Gastroesophageal sphincter (tissue), 4 donors: ENCODE results near the gene RAD51B. TPM values are rescaled to one million over a fixed set of nuclear protein-coding genes. Genes with fewer than 3 reads are reported as not detected.
"Not testable (repeated sequence)": the region's sequence is repeated elsewhere in the genome, so short reads cannot be mapped to it uniquely, and the experiment has no call there.

Experiments used
- ATAC-seq: fragments of 150-250 bp; one replicate; pipeline ENCODE4 v1.9.1; 2016; ENCODE audit warnings: mild to moderate bottlenecking, moderate library complexity
- H3K27ac ChIP-seq, 4 donors: fragments of 200-600 bp; sonication (generic) in 3 of 4; 1 replicate in 3 of 4; 2 replicates in 1 of 4; pipeline ENCODE4 v1.5.1; 2016 to 2019
- H3K27me3 ChIP-seq: fragments of 200-600 bp; sonication (generic); one replicate; pipeline ENCODE4 v1.5.1; 2019
- H3K36me3 ChIP-seq, 2 donors: fragments of 200-600 bp; sonication (generic); one replicate each; pipeline ENCODE4 v1.5.1; 2019; ENCODE audit warnings: control low read depth in 1 of 2
- H3K4me1 ChIP-seq, 3 donors: fragments of 200-600 bp; sonication (generic); 1 replicate in 2 of 3; 2 replicates in 1 of 3; pipeline ENCODE4 v1.5.1; 2016 to 2019; ENCODE audit warnings: control low read depth in 2 of 3
- H3K4me3 ChIP-seq, 2 donors: fragments of 200-600 bp; sonication (generic); one replicate each; pipeline ENCODE4 v1.5.1; 2019; ENCODE audit warnings: mild to moderate bottlenecking in 1 of 2, moderate library complexity in 1 of 2
- H3K9me3 ChIP-seq, 3 donors: fragments of 200-600 bp; sonication (generic); one replicate each; pipeline ENCODE4 v1.5.1; 2017 to 2019; ENCODE audit warnings: control low read depth in 2 of 3
- EP300 ChIP-seq: sonication (generic); formaldehyde crosslinking; IDR thresholded peaks from one replicate; pipeline ENCODE4 v1.6.1; 2017; ENCODE audit warnings: antibody characterized with exemption, mild to moderate bottlenecking
- POLR2A ChIP-seq, 2 donors: fragments of 450-650 bp; IDR thresholded peaks; one replicate each; pipeline ENCODE4 v1.6.1; 2017; ENCODE audit warnings: antibody characterized with exemption in 2 of 2, mild to moderate bottlenecking in 2 of 2, moderate library complexity in 1 of 2
- POLR2AphosphoS5 ChIP-seq: sonication (generic); formaldehyde crosslinking; IDR thresholded peaks from one replicate; pipeline ENCODE4 v1.6.1; 2017; ENCODE audit warnings: antibody characterized with exemption
- WGBS, 2 donors: methylation state at CpG; one replicate each; pipeline ENCODE4 v1.1.5; 2018; ENCODE audit warnings: low coverage in 1 of 2; 5-methylcytosine and 5-hydroxymethylcytosine counted together
- total RNA-seq, 4 donors: library from RNA; depleted of rRNA; stranded (reverse); fragments of >200 nt; gene quantifications; one replicate each; pipeline ENCODE4 v1.1.0, GENCODE V29; 2016
- TF ChIP-seq, protein P1 (sequence below), 4 experiments: fragments of 200-600 bp in 2 of 4; fragments of 450-650 bp in 2 of 4; sonication (generic) in 1 of 4; IDR thresholded peaks; one replicate each; pipeline ENCODE4 v1.5.1; 2017 to 2019; ENCODE audit warnings: antibody characterized with exemption in 4 of 4, mild to moderate bottlenecking in 2 of 4, moderate library complexity in 2 of 4

RAD51B gene
- total RNA-seq, 4 donors from 2014 or later = 5.1 to 7.0 (median 6.0) TPM

DNA sequence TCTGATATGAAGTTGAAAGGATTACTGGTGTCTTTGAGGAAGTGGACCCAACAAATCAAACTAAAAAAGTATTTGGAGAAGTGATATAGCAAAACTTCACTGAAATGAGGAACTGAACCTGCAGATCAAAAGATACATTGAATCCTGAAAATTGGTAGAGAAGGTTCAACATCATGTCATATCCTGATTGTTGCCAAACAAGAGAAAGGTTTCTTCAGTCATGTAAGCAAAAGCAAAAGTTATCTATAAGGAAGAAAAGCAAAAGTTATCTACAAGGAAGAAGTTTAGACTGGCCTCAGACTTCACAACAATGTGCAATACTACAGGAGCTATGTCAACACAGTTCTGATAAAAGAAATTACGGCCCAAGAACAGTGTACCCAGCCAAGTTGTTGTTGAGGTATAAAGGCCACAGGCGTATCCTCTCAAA is 142.7 kb downstream of the RAD51B start:
- H3K36me3 ChIP-seq = no peaks in the 10 kb centered on the region
- H3K9me3 ChIP-seq = no peaks in the 10 kb centered on the region
- peak overlapping the region in 2 of 4 donors; percentile 0 to 28 for H3K27ac ChIP-seq
- no peak overlapping the region for H3K4me3 ChIP-seq
- ATAC-seq = no peak
- 48% methylated on average over 2 of the region's 2 CpGs; no CpG with 5 or more reads in 1 of the 2 donors for WGBS, 2 donors
- peaks cover 0 to 31% (median 0%) of the 10 kb centered on the region in 3 donors for H3K4me1 ChIP-seq
- TF ChIP-seq, protein P1, sequence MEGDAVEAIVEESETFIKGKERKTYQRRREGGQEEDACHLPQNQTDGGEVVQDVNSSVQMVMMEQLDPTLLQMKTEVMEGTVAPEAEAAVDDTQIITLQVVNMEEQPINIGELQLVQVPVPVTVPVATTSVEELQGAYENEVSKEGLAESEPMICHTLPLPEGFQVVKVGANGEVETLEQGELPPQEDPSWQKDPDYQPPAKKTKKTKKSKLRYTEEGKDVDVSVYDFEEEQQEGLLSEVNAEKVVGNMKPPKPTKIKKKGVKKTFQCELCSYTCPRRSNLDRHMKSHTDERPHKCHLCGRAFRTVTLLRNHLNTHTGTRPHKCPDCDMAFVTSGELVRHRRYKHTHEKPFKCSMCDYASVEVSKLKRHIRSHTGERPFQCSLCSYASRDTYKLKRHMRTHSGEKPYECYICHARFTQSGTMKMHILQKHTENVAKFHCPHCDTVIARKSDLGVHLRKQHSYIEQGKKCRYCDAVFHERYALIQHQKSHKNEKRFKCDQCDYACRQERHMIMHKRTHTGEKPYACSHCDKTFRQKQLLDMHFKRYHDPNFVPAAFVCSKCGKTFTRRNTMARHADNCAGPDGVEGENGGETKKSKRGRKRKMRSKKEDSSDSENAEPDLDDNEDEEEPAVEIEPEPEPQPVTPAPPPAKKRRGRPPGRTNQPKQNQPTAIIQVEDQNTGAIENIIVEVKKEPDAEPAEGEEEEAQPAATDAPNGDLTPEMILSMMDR (IDR thresholded peaks at IDR 0.05) = no peak
- TF ChIP-seq POLR2A (IDR thresholded peaks at IDR 0.05) = no peak
- no peak for TF ChIP-seq EP300
- no peak for TF ChIP-seq POLR2AphosphoS5
- no peaks in the 10 kb centered on the region for H3K27me3 ChIP-seq

DNA sequence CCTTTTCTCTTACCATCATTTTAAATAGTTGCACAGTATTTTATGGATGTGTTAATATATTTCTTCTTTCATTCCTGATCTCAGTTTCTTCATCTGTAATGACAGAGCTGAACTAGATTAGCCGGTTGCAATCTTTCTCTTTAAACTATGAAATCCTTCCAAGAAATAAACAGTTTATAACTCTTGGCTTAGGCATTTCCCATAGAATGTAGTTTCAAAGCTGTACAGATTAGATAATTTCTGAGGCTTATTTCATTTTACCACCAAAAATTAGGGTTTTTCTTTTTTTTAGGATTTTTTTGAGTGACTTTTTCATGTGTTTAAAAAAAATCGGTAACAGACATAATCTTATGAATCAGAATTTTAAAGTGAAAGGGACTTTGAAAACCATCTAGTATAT is 144.0 kb downstream of the RAD51B start:
- Histone ChIP-seq H3K4me3 (peak overlapping the region in 1 of 2 donors; percentile 30), H3K27me3 (no peaks in the 10 kb centered on the region), H3K4me1 (peaks cover 0 to 31% (median 0%) of the 10 kb centered on the region in 3 donors), H3K9me3 (no peaks in the 10 kb centered on the region), H3K27ac (peak overlapping the region in 3 of 4 donors; percentile 63 to 70 (median 63)), H3K36me3 (no peaks in the 10 kb centered on the region)
- 9 to 40% methylated on average over 2 of the region's 2 CpGs for WGBS, 2 donors
- ATAC-seq = no peak
- TF ChIP-seq POLR2A (IDR thresholded peaks at IDR 0.05) = no peak
- no peak for TF ChIP-seq EP300
- TF ChIP-seq POLR2AphosphoS5 = no peak
- TF ChIP-seq, protein P1 (IDR thresholded peaks at IDR 0.05) = no peak

DNA sequence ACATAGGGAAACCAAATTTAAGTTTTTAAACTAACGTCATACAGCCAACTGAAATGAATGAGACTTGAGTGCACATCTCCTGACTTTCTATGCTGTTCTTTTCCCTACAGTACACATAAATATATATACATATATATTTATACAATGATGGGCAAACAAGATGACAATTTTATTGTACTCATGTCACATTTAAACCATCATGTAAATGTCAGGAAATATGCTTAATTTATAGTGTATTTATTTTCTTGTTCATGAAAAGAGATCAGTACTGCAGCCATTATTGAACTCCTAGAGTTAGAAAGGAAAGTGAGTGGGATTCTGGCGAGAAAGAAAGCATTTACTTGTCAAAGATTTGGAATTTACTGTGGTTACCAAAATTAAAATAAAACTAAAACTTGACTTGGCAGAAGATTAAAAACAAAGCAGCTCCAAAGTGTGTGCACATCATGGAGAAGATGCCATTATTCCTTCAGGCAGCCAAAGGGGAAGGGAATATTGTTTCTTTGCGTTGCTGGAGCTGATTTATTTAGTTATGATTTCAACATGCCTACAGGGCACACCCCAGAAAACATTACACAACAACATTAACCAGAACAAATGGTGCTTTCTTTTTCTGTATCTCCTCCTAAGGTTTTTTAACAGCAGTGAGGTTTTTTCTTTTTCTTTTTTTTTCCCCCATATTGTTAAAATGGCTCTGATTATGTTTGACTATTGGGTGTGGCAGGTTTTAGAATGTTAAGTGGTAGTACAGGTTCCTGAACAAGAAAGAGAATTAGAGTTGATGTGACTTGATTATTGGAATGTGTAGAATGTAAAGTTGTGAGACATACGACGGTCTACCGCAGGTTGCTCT is 144.6 kb downstream of the RAD51B start:
- WGBS, 2 donors = 53 to 69% methylated on average over 5 to 6 of the region's 6 CpGs
- H3K27ac ChIP-seq = peak overlapping the region in 3 of 4 donors; percentile 63 to 70 (median 63)
- TF ChIP-seq POLR2AphosphoS5 (peak; percentile 37), EP300 (no peak)
- no peaks in the 10 kb centered on the region for H3K27me3 ChIP-seq
- H3K4me3 ChIP-seq = peak overlapping the region; percentile 22 to 30
- ATAC-seq = peak; percentile 67
- H3K4me1 ChIP-seq = peaks cover 0 to 31% (median 0%) of the 10 kb centered on the region in 3 donors
- no peaks in the 10 kb centered on the region for H3K36me3 ChIP-seq
- no peaks in the 10 kb centered on the region for H3K9me3 ChIP-seq

DNA sequence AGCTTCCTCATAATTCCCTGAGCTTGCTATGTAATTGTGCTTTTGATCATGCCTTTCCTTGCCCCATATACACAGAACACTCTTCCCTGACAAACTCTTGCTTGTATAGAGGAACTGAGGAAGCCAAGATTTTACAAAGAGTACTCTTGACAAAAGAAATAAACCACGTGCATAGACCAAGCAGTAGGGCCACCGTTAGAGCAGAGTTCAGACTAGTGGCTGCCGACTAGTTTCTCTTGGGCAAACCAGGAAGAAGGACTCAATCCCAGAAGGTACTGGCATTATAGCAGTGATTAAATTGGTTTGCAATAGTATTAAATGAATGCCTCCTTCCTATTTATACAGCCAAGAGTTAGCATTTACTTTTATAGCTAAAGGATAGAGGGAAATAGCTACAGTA is 146.1 kb downstream of the RAD51B start:
- Histone ChIP-seq H3K36me3 (no peaks in the 10 kb centered on the region), H3K27me3 (no peaks in the 10 kb centered on the region), H3K4me3 (no peak overlapping the region), H3K4me1 (peaks cover 0 to 38% (median 0%) of the 10 kb centered on the region in 3 donors), H3K9me3 (no peaks in the 10 kb centered on the region), H3K27ac (peak overlapping the region in 2 of 4 donors; percentile 63 to 70)
- ATAC-seq = no peak
- 83 to 86% methylated on average over 2 to 3 of the region's 3 CpGs for WGBS, 2 donors
- no peak for TF ChIP-seq POLR2AphosphoS5
- no peak for TF ChIP-seq EP300
- TF ChIP-seq, protein P1 (IDR thresholded peaks at IDR 0.05) = no peak
- no peak for TF ChIP-seq POLR2A (IDR thresholded peaks at IDR 0.05)

DNA sequence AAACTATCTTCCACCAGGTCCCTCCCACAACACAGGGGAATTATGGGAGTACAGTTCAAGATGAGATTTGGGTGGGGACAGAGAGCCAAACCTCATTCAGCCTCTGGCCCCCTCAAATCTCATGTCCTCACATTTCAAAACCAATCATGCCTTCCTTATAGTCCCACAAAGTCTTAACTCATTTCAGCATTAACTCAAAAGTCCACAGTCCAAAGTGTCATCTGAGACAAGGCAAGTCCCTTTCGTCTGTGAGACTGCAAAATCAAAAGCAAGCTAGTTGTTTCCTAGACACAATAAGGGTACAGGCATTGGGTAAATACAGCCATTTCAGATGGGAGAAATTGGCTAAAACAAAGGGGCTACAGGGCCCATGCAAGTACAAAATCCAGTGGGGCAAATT is 147.6 kb downstream of the RAD51B start:
- no peaks in the 10 kb centered on the region for H3K9me3 ChIP-seq
- WGBS, 2 donors = 80 to 100% methylated on average over 1 of the region's 1 CpG
- ATAC-seq = no peak
- no peaks in the 10 kb centered on the region for H3K36me3 ChIP-seq
- TF ChIP-seq POLR2AphosphoS5 = no peak
- no peak for TF ChIP-seq POLR2A (IDR thresholded peaks at IDR 0.05)
- TF ChIP-seq EP300 = no peak
- TF ChIP-seq, protein P1 (IDR thresholded peaks at IDR 0.05) = no peak
- H3K27me3 ChIP-seq = no peaks in the 10 kb centered on the region
- peaks cover 0 to 53% (median 0%) of the 10 kb centered on the region in 3 donors for H3K4me1 ChIP-seq
- no peak overlapping the region for H3K4me3 ChIP-seq
- no peak overlapping the region for H3K27ac ChIP-seq

DNA sequence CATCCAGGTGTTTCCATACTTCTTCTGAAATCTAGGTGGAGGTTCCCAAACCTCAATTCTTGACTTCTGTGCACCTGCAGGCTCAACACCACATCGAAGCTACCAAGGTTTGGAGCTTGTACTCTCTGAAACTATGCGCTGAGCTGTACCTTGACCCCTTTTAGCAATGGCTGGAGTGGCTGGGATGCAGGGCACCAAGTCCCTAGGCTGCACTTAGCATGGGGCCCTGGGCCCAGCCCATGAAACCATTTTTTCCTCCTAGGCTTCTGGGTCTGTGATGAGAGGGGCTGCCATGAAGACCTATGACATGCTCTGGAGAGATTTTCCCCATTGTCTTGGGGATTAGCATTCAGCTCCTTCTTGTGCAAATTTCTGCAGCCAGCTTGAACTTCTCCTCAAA is 148.4 kb downstream of the RAD51B start:
- not testable (repeated sequence) for H3K27me3 ChIP-seq, H3K9me3 ChIP-seq, H3K27ac ChIP-seq, ATAC-seq, H3K4me3 ChIP-seq, H3K36me3 ChIP-seq
- 67% methylated on average over 1 of the region's 2 CpGs; no CpG with 5 or more reads in 1 of the 2 donors for WGBS, 2 donors
- H3K4me1 ChIP-seq = peaks cover 0 to 51% (median 0%) of the 10 kb centered on the region in 3 donors
